Mammary epithelial cell (primary cell): ENCODE data around the gene CHDH.

Experiments
- CTCF ChIP-seq, 2 donors: IDR thresholded peaks in 1 of 2; conservative IDR thresholded peaks in 1 of 2; 2 replicates each; pipeline ENCODE4 v1.5.1; 2011 to 2012; ENCODE audit warnings: inconsistent platforms in 2 of 2, low read length in 2 of 2, mild to moderate bottlenecking in 2 of 2, control low read depth in 1 of 2, low read depth in 1 of 2; ENCODE audit not compliant: insufficient read depth in 1 of 2; ENCODE audit errors: extremely low read depth in 1 of 2
- EZH2 ChIP-seq: IDR thresholded peaks from 2 replicates; pipeline ENCODE4 v1.6.1; 2012; ENCODE audit warnings: low read length, inconsistent platforms, borderline replicate concordance

- TF ChIP-seq CTCF (conservative IDR thresholded peaks at IDR 0.05 in 1 of 2, IDR thresholded peaks at IDR 0.05 in 1 of 2; ENCODE audit: extremely low read depth in 1 of 2, insufficient read depth in 1 of 2, low read depth in 1 of 2, low read length in 2 of 2), result no peak
- TF ChIP-seq EZH2, result no peak
Measured at GRCh38 chr3:53820084-53820483, 26.1 kb downstream of the CHDH start.
